Fibroblast of villous mesenchyme (primary cell): ENCODE results near the gene SIL1. TPM values are rescaled to one million over a fixed set of nuclear protein-coding genes. Genes with fewer than 3 reads are reported as not detected.

Source experiments
- DNase-seq: peaks from one replicate; pipeline ENCODE4 v3.0.0-alpha.2; 2010; ENCODE audit warnings: low read depth
- H3K4me3 ChIP-seq: 2 replicates; pipeline ENCODE4 v1.5.1; 2011; ENCODE audit warnings: low read depth, mild to moderate bottlenecking, low read length
- CTCF ChIP-seq: IDR thresholded peaks from 2 replicates; pipeline ENCODE4 v1.5.1; 2012; ENCODE audit warnings: low read depth, mild to moderate bottlenecking, low read length; ENCODE audit not compliant: insufficient read depth
- total RNA-seq: library from RNA; depleted of rRNA; stranded (reverse); fragments of >200 nt; gene quantifications from 2 replicates; pipeline ENCODE4 v1.2.3, GENCODE V29; 2012

Gene SIL1
- total RNA-seq, 1 donor, result 57.0 TPM

- no peak for DNase-seq
- no peak overlapping the region for H3K4me3 ChIP-seq
- TF ChIP-seq CTCF, result no peak
Observed at GRCh38 chr5:138945421-138946240, 252.5 kb downstream of the SIL1 start.

- no peak for DNase-seq
- no peak for TF ChIP-seq CTCF
- no peak overlapping the region for H3K4me3 ChIP-seq
Observed at GRCh38 chr5:138944527-138945322, 253.4 kb downstream of the SIL1 start.

- DNase-seq, result no peak
- no peak for TF ChIP-seq CTCF
- H3K4me3 ChIP-seq, result no peak overlapping the region
Observed at GRCh38 chr5:138943599-138944173, 254.5 kb downstream of the SIL1 start.

GRCh38 chr5:138942861-138943260 is 255.3 kb downstream of the SIL1 start:
- H3K4me3 ChIP-seq, result no peak overlapping the region
- no peak for DNase-seq
- TF ChIP-seq CTCF, result no peak

GRCh38 chr5:138942066-138942465 is 256.1 kb downstream of the SIL1 start:
- no peak for DNase-seq
- no peak overlapping the region for H3K4me3 ChIP-seq
- no peak for TF ChIP-seq CTCF

GRCh38 chr5:138938526-138938925 is 259.6 kb downstream of the SIL1 start:
- no peak for TF ChIP-seq CTCF
- H3K4me3 ChIP-seq, result no peak overlapping the region
- peak; percentile 22 for DNase-seq
